ENCODE data around the gene CDHR1.
A peak's percentile ranks its signal among the peaks of the same experiment; 100 is the strongest.

The CDHR1 gene

DNA sequence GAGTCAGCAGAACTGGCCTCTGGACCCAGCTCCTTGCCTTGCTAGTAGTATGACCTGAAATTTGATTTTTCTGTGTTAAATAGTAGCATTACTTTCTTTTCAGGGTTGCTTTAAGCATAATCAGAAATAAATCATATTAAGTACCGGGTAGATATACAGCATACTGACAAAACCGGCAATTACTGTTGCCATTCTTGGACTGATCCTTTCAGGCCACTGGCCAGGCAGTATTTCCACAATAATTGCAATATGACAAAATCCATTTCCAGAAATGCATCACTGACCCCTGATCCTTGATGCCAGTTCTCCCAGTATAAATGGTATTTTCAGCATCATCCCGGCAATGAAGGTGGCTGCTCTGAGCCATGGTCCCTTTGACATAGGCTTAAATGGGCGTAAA is 40.1 kb downstream of the CDHR1 start:
- DNase-seq = no peak

DNA sequence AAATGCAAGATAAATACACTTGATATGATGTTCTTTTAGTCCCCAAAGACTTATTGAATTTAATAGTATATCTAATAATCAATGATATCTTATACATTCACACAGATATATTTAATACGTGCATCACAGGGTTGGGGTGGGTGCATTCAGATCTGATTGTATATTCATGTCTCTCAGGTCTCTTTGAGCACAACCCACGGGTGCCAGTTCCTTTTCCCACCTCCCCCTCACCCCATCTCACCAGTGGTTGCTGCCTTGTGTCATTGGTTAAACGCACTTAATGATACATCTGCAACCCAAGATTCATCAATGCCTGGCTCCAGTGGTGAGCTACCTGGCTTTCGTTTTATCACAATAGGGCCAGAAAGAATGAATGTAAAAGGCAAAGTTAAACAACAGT is 40.8 kb downstream of the CDHR1 start:
- no peak for DNase-seq

DNA sequence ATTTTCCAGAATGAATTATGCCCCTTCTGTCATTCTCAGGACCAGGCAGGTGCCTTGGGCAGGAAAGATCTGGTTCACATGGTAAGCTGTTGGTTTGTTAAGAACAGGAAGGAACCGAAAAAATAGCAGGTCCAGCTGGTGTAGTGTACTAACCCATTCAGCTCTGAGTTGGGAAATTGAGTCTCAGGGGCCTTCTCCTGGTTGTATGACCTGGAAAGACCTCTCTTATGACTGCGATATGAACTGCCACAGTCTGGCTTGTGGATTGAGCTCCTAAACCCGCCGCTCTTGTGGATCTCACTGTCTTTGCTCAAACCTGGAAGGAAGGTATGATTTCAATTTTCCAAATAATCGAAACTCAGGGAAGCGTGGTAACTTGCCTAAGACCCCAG is 42.5 kb downstream of the CDHR1 start:
- no peak for DNase-seq

DNA sequence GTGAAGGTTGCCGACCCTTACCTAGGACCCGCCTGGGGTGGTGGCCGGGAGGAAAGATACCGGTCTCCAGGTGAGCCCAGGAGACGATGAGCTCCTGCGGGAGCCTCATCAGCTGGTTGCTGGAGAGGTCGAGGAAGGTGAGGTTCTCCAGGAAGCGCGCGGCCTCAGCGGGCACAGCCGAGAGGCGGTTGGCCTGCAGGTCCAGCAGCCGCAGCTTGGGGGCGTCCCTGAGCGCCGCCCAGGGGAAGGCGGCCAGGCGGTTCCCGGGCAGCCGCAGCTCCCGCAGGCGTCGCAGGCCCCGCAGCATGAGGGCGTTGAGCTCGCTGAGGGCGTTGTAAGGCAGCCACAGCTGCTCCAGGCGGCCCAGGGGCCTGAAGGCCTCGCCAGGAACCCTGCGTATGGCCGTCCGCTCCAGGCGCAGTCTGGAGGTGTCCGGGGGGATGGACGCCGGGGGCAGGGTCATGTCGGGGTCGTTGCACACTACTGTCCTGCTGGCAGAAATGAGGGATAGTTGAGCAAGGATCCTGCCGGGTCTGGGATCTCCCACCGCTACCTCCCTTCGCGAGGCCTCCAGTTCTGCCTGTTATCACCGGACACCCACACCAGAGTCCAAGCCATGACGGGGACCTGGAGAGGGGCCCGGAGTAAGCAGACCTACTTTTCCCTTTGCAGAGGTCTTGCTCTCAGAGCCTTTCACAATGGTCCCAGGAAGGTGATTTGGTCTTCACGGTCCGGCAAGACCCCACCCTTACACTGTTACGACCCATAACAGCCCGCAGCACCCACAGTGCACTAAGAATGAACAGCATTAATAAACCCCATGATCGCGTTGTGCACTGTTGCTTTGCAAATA is 43.1 kb downstream of the CDHR1 start:
- no peak for DNase-seq

DNA sequence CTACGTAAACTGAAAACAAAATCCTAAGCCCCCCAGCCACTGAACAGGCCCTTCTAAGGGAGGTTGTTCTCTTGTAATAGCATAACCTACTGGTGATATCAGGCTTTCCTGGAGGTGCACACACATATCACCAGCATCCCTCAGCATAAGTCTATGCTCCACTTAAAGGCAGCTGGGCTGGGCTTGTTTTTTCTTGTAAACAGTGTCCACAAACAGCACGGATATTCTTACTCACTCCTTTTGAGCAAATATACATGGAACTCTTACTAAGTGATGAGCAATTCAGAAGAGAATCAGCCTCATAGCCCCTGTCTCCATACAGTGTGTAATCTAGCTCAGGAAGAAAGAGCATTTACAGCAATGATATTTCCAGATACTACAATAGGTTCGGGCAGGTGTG is 44.6 kb downstream of the CDHR1 start:
- DNase-seq = no peak

DNA sequence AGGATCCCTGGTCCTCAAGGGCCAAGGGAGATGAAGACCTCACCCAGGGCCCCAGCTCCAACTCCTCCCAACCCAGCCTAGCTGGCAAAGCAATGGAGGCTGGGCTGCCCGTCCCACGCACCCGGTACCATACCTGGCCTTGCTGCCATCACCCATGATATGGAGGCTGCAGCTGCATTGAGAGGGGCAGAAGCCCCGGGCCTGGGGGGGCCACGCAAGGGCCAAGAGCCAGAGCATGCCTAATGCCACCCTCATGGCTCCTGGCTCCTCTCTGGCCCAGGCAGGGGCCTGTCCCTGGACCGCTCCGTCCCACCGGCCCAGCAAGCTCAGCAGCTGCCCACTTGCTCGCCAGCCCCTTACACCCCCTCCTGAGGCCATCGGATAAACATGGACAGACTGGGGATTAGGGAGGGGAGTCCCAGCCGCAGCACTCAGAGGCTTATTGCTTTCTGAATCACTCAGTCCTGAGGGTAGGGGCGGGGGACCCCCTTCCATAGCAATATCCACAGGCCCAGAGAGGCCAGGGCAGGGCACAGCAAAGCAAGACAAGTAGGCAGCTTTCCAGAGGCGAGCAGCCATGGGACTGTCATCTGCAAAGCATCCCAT is 47.0 kb downstream of the CDHR1 start, which contains the start of gene LRIT1:
Gene LRIT1, minus strand, starts transcription at position 362 of the 606 bp plus-strand sequence. Its CDS starts 107 bp downstream, at position 255.
- no peak for DNase-seq

DNA sequence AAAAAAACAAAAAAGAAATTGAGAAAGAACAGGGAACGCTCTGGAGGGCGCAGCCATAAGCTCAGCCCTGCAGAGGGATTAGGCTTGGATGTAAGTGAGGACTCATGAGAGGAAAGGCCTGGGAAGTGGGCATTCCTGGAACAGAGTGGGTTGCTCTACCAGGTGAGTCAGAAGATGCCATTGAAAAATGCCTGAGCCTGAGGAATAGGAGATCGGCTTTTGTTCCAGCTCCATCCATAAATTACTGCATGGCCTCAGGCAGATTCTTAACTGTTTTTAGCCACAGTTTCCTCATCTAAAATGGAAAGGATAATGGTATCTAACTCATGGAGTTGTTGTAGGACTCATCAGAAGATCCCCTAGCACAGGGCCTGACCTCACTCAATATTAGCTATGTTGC is 49.4 kb downstream of the CDHR1 start:
- DNase-seq = no peak

DNA sequence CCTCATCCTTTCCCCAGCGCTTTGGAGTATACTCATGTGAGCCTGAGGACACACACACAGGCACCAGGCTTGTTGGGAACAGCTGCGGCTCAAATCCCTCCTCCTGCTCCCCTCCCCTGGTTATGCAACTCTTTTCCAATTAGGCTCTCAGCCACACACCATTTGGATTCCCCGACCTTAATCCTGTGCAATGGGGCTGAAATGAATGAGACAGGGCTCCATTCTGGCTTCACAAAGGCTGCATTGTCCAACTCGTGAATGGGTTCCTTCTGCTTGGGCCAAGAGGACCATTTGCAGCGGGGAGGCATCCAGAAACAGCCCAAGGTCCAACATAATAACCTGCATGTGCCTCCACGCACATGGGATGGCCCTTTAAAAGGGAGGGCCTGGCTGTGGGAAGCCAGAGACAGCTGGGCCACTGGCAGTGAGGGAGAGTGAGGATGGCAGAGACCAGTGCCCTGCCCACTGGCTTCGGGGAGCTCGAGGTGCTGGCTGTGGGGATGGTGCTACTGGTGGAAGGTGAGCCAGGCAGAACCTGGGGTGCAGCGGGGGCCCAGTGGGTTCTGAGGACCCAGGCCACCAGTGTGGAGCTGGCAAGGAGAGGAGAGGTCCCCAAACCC is 50.4 kb downstream of the CDHR1 start, which contains the start of gene RGR:
Gene RGR, plus strand, starts transcription at position 403 of the 620 bp plus-strand sequence. Its CDS starts 38 bp downstream, at position 441.
- DNase-seq = no peak

DNA sequence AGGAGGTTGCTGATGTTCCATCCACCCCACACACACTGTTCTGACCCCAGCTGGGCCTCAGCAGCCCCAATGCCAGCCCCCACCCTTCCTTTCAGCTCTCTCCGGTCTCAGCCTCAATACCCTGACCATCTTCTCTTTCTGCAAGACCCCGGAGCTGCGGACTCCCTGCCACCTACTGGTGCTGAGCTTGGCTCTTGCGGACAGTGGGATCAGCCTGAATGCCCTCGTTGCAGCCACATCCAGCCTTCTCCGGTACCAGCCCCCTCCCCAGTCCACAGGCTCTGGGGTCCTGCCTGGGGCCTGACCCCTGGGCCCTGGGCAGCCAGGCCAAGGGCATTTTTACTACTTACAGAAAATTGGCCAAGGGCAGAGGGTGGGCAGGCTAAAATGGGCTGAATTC is 53.2 kb downstream of the CDHR1 start:
- DNase-seq = no peak

DNA sequence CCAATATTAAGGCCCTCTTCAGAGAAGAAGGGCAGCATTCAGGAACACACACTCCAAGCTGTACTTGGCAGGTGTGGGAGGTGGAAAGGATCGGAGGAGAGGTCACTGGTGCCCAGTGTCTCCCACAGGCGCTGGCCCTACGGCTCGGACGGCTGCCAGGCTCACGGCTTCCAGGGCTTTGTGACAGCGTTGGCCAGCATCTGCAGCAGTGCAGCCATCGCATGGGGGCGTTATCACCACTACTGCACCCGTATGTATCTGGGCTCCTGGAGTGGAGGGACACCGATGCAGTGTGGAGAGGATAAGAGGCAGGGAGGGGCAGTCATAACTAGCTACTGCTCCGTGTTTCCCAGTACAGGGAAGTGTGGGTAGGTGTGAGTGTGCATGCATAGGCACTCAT is 54.5 kb downstream of the CDHR1 start:
- DNase-seq = no peak

DNA sequence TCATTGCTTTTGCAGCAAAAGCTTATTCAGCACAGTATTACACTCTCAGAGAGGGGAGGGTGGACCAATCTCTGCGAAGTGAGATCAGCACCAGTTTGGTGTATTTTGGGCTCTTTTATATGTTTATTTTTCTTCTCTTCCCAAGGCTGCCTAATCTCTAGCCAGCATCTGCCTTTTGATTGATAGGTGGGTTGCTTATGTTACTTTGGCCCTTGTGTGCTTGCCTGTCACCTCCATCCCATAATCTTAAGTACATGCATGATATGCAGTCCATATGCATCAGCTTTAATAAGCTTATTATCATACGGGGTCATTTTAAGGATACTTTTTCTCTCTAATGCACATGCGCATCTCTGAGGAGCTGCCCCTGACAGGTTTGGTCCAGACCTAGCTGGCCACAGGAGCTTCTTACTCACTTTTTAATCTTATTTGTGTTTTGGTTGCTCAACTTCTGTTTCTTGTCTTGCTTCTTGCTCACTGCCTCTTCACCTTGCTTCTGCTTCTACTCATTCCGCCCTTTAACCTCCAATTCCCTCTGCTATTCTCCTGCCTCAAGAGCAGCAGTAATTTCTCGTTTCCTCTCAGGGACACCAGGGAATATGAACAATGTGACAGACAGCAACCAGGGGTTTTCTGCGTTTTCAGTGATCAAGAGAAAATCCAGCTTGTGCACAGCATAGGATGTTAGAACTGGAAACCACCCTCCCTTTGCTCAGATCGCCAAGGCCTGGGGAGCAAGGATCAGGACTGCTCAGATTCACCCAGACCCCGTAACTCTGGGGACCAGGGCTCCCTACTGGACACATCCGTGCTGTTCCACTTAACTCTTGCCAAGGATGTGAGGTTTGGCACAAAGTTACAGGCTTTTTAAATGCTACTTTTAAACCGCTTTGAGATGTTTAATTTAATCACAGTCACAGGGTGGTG is 60.5 kb downstream of the CDHR1 start:
- no peak for DNase-seq

DNA sequence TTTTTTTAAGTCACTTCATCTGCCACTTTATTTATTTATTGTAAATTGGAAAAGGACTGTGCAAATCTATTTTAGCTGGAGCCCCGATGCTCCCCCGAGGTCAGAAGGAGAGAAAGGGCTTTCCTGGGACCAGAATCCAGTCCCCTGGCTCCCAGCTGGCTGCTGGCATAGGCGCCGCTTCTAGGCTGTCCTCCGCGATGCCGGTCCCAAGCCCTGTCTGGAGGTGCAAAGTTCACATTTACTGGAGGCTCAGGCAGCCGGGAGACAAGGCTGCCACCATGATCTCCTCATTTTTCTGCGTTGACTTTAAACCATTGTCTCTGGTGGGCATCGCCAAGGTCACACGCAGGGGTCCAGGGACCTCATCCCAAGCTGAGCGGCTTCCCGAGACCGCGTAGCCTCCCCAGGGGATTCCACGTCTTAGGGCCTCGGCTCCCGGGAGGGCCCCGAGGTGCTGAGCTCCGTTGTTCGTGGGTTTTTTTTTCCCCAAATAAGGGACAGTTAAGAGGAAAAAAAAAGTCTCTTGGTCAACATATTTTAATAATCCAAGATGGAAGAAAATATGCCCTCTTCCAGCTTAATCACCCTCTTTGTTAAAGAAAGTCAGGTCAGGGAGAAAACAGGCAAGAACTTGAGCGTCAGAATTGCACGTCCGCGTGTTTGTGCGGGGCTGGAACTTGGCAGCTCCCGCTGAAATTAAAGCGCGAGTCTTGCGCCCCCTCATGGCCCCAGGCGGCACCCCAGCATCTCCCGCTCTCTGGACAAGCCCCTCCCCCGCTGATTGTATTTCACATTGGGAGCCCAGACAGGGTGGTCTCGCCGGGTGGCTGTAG is 62.4 kb downstream of the CDHR1 start:
- peak; percentile 6 for DNase-seq

DNA sequence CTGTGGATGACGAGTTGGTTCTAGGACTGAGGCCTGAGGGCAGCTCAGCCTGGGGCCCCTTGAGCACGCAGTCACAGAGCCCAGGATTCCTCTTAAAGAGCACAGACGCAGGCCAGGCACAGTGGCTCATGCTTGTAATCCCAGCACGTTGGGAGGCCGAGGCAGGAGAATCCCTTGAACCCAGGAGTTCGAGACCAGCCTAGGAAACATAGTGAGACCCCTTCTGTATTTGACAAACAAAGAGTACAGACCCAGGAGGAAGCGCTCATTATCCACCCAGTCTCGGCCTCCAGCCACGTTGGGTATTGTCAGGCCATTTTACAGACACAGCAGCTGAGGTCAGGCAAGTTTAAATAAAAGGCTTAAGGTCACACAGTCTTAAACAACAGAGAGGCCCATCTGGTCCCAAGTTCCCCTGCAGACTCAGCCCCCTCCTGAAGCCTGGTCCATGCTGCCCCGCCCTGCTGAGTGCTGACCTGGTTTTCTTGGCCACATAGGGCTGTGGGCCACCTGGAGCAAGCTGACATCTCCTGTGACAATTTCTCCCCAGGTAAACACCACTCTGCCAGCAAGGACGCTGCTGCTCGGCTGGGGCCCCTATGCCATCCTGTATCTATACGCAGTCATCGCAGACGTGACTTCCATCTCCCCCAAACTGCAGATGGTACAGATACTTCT is 63.1 kb downstream of the CDHR1 start:
- no peak for DNase-seq

DNA sequence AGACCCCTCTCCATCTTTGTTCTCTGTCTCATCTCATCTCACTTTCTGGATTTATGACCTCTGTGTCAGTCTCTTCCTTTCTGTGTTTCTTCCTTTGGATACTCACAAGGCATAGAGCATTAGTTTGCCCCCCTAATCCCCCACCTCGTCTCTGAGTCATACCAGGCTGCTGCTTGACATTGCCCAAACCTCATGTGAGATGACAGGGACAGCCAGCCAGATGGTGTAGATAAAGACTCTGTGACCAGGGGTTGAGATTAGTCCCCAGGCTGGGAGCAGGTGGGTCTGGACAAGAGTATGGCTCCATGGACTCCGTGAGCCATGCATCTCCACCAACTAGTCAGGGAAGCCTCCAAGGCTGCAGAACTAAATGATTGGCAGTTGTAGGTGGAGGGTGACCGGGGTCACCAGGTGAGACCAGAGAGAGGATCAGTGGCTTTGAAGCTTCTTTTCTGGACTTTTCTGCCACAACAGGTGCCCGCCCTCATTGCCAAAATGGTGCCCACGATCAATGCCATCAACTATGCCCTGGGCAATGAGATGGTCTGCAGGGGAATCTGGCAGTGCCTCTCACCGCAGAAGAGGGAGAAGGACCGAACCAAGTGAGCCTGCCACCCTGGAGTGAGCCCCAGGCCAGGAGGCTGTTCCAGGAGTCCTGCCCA is 63.8 kb downstream of the CDHR1 start:
- no peak for DNase-seq

DNA sequence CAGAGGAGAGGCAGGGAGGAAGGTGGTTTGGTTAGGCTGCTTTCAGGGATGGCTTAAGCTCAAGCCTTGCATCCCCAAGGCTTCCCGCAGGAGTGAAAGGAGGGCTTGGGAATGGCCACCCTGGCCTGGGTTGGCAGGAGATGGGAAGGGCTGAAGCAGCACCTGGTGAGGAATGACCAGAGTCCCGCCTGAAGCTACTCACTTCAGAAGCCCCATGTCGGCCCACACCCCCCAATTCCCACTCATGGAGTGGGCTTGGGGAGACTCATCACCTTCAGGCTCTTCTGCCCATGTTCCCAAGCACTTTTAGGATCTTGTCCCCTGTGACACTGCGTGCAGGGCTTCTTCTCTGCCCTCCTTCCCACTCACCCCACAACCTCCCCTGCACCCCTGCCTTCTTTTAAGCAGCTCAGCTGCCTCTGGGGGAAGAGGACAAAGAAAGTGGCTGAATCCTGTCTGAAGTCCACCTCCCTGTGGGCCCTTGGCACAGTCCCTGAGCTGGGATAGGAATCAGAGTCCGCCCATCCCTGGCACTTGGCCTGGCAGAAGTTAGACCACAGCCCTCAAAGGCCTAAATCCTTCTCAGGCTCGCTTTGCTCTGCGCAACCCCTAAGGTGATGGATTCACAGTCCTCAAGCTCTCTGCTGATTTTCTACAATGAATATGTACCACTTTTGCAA is 67.0 kb downstream of the CDHR1 start:
- DNase-seq = no peak

DNA sequence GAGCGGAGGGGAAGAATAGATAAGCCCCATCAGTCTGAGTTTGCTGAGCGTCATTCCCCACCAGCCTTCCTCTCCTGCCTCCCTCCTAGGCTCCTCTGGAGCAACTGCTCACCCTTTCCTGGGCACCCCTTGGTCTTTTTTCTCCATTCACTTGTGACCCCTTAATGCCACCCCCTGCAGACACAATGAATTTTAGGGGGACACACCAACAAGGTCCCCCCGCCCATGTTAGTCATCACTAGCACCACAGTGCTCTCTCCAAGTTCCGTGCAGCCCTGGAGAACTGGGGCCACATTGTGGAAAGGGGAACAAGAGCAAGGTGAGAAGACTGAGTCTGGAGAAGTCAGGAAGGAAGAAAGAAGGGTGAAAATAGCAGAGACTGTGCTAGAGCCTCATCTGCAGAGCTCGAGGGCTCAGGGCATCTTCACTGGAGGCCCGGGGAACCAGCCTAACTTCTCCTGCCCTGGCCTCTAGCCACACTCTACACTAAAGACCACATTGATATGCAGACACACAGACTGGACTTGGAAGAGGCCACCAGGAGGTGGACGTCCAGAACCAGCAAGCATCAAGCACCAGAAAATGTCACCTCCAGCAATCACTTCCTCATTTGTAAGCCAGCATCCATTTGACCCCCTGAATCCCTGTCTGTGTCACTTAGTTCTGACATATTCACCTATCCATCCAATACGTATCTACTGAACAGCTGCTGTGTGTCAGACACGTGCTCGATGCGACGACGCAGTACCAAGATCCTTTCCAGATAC is 68.0 kb downstream of the CDHR1 start:
- no peak for DNase-seq

DNA sequence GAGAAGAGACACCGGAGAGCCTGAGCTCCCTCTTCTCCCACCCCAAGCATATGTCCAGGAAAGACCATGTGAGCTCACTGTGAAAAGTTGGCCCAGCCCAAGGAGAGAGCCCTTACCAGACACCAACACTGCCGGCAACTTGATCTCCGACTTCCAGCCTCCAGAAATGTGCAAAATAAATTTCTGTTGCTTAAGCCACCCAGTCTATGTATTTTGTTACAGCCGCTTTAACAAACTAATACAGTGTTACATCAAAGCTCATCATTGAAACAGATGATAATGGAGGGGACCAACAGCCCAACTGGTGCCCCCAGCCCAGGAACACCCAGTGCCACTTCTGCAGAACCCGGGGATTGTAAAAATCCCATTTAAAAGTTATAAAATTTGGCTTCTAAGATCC is 69.4 kb downstream of the CDHR1 start:
- no peak for DNase-seq

DNA sequence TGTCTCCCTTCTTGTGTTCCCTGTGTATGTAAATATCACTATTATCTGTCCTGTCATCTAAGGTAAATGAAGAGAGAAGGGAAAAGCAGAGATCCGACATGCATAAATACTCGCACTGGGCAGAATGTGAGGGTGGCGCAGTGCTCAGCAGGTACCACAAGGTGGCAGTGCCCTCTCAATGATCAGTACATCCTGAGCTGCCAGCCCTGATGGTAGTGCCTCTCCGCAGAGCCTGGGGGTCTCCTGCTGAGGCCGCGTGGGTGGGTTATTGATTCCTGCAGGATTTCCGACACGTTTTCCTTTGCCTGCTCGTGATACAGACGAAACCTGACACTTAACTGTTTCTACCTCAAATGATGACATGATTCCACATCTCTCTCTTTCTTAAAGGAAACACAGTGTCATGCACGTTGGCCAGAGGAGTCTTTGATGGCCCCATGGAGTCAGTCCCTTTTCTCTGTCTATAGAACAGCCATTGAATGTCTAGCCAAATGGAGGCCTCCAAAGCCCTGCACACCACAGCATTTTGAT is 70.3 kb downstream of the CDHR1 start:
- DNase-seq = peak; percentile 53

DNA sequence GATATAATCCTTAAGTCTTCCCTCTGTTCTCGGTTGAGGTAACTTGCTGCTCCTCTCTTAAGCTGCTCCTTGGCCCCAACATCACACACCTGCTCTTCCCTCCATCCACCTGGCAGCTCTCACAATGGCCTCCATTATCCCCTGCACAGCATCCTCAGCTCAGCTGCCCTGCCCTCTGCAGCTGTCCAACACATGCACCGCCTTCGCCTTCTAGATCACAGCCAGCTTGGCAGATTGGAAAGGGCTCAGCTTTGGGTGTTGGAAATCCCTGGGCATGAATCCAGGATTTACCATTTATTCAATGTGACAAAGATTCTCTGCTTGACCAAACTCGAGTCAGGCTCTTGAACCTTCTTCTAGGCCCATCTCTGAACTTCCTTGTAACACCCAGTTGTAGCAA is 71.1 kb downstream of the CDHR1 start:
- DNase-seq = no peak
